Pulmonary artery endothelial cell (primary cell): ENCODE results near the gene SYT1. TPM values are rescaled to one million over a fixed set of nuclear protein-coding genes. Genes with fewer than 3 reads are reported as not detected.

Experiments used
- DNase-seq: peaks from one replicate; pipeline ENCODE4 v3.0.0-alpha.2; 2011; ENCODE audit warnings: low read depth, low spot score
- total RNA-seq: library from RNA; depleted of rRNA; stranded (reverse); fragments of >200 nt; gene quantifications from 2 replicates; pipeline ENCODE4 v1.2.3, GENCODE V29; 2014

Gene SYT1
- total RNA-seq, 1 donor from 2014 or later = 0.59 TPM

- no peak for DNase-seq
These were observed 473.2 kb downstream of the SYT1 start for GRCh38 chr12:79337662-79338290.

DNA sequence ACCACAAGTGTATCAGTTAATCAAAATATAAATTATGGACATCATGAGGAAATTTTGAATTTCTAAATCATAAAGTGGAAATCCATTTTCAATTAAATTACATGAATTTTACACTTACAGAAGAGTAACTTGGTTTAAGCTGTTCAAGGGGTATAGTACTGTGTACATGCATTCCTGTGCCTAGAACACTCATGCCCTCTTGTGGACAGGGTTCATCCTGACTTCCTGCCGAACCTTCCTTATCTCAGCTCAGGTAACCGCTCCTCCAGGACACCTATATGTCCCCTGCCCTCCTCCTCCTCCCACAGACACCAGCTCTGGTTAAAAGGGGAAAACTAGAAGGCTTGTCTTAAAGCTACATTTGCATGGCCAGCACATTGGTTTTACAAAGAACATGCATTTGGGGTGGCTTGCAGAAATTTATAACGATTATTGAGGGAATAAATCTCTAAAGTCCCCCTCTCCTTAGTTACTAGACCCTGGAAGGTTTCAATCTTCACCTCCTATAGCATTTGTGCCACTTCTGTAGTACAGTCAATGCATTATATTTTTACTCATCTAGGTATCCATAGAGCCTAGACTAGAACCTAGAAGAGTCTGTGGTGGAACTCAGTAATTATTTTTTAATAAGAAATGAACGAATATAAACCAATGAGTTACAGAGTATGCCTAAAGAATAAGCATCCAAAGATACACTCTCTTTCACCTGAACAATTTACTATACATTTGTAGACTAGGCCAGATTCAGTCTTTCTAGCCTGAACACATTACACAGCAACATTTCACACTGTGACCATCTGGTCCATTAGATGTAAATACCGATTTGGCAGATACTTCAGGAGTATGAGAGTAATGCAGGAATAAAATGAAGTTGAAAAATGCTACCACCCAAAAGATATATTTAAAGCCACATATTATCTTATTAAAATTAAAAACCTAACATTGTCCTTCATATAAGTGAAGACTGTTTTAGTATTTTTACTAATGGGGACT is 480.6 kb downstream of the SYT1 start:
- no peak for DNase-seq

GRCh38 chr12:79347866-79348265 is 483.3 kb downstream of the SYT1 start:
- DNase-seq = no peak

DNA sequence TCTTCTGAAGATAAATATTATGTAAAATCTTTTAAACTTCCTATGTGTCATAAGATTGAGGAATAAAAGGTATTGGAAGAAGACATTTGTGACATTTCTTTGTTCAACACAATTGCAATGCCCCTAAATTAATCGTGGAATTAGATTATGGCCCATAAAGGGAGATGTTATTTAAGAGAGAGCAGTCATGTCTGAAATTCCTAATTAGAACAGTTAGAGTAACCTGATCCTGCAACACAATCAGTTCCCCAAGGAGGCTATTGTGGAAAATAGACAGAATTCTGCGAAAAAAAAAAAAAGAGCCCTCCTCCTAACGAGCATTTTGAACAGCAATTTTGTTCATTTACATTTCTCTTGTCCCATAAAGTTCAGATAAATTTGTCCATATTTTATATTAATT is 486.7 kb downstream of the SYT1 start:
- no peak for DNase-seq

DNA sequence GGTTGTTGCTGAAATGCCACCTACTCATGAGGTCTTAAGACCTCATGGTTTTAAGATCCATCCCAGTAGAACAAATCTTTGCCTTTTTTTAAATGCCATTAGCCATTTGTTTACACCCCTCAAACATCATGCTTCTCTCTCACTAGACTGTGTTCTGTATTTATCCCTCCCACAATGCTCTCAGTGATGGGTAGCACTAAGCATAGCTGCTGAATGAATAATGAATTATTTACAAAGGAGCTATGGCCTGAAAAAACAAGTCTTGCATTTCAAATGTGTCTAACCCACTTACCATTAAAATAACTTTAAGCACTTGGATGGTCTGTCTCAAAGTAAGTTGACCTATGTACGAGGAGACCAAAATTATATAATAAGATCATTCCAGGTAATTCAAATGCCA is 491.6 kb downstream of the SYT1 start:
- no peak for DNase-seq

- DNase-seq = no peak
These were observed 492.5 kb downstream of the SYT1 start for GRCh38 chr12:79357048-79357447.

- DNase-seq = no peak
These were observed 494.2 kb downstream of the SYT1 start for GRCh38 chr12:79358716-79359300.

DNA sequence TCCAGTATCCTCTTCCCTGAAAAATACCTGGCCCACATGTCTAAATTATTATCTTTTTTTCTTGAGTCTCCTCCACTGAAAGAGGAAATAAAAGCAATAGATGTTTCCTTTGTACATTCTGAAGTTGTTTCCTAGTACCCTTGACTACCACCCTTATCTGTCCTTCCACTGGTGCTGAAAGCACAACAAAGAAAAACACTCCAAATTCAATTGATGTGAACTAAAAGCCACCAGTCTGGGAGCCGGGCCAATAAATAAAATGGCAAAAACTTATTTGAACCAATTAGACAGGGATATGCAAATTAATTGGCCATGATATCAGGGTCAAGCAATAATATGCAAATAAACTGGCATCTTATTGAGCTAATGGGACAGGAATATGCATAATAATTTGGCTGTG is 495.7 kb downstream of the SYT1 start:
- DNase-seq = peak; percentile 4

- DNase-seq = no peak
These were observed 496.4 kb downstream of the SYT1 start for GRCh38 chr12:79360936-79361335.

DNA sequence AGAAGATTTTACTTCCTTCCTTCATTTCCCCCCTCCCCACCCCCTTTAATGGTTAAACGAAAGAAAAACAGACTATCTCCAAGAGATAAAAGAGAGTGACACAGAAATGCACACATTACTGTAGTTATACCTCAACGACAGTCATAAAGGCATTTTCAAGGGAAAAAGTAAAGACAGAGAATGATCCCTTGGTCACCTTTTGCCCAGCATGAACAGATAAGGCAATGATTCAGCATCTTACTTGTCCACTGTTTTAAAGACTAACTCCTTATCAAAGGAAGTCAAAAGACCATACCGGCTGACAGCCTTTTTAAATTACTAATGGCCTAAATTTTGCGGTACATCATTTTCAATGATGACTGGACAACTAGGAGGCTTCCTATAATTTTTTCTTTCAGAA is 499.6 kb downstream of the SYT1 start:
- DNase-seq = no peak

DNA sequence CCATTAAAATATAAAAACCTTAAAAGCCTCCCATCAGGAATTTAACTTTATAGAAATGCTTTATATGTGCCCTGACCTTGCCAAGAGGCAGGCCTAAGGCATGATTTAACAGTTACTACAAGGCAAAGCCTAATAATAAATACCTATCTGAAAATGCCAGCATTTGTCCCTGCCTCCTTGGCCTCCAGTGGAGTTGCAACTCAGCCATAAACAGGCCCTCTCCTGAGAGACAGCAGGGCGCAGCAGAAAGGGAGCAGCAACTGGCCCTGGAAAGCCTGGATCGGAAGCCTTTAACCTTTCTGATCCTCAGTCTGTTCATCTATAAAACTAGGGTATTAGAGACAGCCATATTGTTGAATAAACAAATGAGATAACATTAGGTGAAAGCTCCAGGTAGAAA is 501.8 kb downstream of the SYT1 start:
- DNase-seq = no peak

GRCh38 chr12:79367032-79367589 is 502.5 kb downstream of the SYT1 start:
- no peak for DNase-seq

GRCh38 chr12:79370021-79370420 is 505.4 kb downstream of the SYT1 start:
- no peak for DNase-seq

GRCh38 chr12:79371226-79371625 is 506.7 kb downstream of the SYT1 start:
- DNase-seq = no peak

GRCh38 chr12:79373896-79374499 is 509.4 kb downstream of the SYT1 start:
- DNase-seq = no peak

DNA sequence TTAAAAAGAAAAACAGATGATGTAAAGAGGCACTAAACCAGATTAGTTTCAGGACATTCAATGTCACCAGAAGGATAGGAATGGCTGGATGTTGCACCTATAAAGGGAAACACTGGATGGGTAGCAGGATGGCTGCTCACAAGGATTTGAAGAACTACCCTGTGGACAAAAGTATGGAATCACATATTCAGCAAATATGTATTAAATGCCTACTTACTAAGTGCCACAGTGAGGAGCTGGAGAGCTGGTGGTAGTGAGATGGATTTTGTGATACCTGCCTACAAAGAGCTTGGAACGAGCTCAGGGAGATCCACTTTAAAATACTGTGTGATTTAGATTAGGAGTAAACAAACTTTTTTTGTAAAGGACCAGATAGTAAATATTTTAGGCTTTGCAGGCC is 510.0 kb downstream of the SYT1 start:
- no peak for DNase-seq

- DNase-seq = no peak
These were observed 510.5 kb downstream of the SYT1 start for GRCh38 chr12:79375050-79375449.

GRCh38 chr12:79378496-79378895 is 513.9 kb downstream of the SYT1 start:
- no peak for DNase-seq

- DNase-seq = no peak
These were observed 515.8 kb downstream of the SYT1 start for GRCh38 chr12:79380402-79380801.

DNA sequence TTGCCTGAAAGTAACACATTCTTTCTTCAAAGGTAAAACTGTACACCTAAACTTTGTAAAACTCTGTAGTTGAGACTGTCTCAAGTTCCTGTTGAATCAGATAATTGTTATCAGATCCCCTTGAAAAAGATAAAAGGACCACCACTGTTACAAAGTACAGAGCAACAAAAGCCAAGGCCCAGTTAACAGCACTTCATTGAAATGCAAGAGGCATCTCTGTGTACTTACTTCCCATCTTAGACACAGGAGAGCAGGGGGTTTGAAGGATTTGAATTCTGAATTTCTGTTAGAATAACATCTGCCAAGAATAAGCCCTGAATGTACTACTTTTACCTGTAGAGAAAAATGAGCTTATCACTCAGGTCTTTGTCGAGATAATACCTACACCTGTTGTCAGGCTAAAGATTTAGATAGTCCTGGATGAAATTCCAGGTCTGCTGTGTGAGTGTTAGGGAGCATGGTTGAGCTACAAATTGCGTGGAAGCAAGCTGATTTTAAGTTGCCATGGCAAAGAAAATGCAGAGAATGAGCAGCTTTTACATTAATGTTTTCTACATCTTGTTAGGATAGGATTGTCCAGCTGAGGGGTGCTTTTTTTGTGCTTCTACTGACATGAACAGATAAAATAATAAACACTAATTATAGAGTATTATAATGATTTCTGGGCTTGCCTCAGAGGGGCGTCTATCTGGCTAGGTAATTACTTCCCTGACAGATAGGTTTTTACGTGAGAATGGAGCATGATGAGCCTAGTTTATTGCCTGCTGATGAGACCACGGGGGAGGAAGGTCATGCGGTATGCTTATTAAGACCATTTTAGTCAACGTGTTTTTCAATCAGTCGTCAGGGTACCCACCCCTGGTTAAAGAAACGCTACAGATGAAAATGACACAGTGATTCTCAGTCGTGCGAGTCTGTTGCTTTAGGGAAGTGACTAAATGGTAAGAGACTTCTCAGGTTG is 517.0 kb downstream of the SYT1 start:
- no peak for DNase-seq
